GM19193 (cell line): ENCODE measurements around the gene CAMK2B.

Source experiments
- POLR2A ChIP-seq: IDR thresholded peaks from 4 replicates; pipeline ENCODE4 v1.6.1; 2011; ENCODE audit not compliant: insufficient read depth, insufficient read length; ENCODE audit errors: extremely low read depth

The CAMK2B gene

GRCh38 chr7:44335184-44335583 is 9.8 kb upstream of the CAMK2B start:
- TF ChIP-seq POLR2A = no peak

- TF ChIP-seq POLR2A = no peak
These were observed 9.3 kb upstream of the CAMK2B start for GRCh38 chr7:44334734-44335097.

- no peak for TF ChIP-seq POLR2A
These were observed 8.7 kb upstream of the CAMK2B start for GRCh38 chr7:44333911-44334733.

GRCh38 chr7:44331682-44332081 is 6.3 kb upstream of the CAMK2B start:
- TF ChIP-seq POLR2A = no peak

GRCh38 chr7:44330331-44330730 is 4.9 kb upstream of the CAMK2B start:
- TF ChIP-seq POLR2A = no peak

- TF ChIP-seq POLR2A = no peak
These were observed 4.5 kb upstream of the CAMK2B start for GRCh38 chr7:44329888-44330287.

- TF ChIP-seq POLR2A = no peak
These were observed 3.7 kb upstream of the CAMK2B start for GRCh38 chr7:44329081-44329480.

- no peak for TF ChIP-seq POLR2A
These were observed 2.6 kb upstream of the CAMK2B start for GRCh38 chr7:44327981-44328380.

GRCh38 chr7:44326261-44327125 is 1.1 kb upstream of the CAMK2B start:
- TF ChIP-seq POLR2A = no peak

GRCh38 chr7:44325811-44326241 is 432 bp upstream of the CAMK2B start:
- TF ChIP-seq POLR2A = no peak

GRCh38 chr7:44324481-44325200 is 753 bp downstream of the CAMK2B start:
- TF ChIP-seq POLR2A = no peak

GRCh38 chr7:44324204-44324480 is 1.3 kb downstream of the CAMK2B start:
- TF ChIP-seq POLR2A = no peak

GRCh38 chr7:44323381-44324203 is 1.8 kb downstream of the CAMK2B start:
- no peak for TF ChIP-seq POLR2A

GRCh38 chr7:44322631-44323363 is 2.6 kb downstream of the CAMK2B start:
- no peak for TF ChIP-seq POLR2A
